HL-60 (cell line): ENCODE results near the gene MYLK4.

ENCODE experiments used
- DNase-seq, 2 experiments: peaks; one replicate each; pipeline ENCODE4 v3.0.0-alpha.2; 2010 to 2020; ENCODE audit warnings: low read depth in 1 of 2, low spot score in 1 of 2
- H3K27ac ChIP-seq: fragments of 250-450 bp; sonication (Bioruptor Pico); replicated peaks from 2 replicates; pipeline ENCODE4 v1.5.1; 2020; ENCODE audit warnings: mild to moderate bottlenecking, moderate library complexity
- H3K27me3 ChIP-seq: fragments of 250-450 bp; sonication (Bioruptor Pico); 2 replicates; pipeline ENCODE4 v1.5.1; 2021; ENCODE audit warnings: mild to moderate bottlenecking, moderate library complexity; ENCODE audit not compliant: insufficient read depth, poor library complexity, severe bottlenecking
- H3K4me3 ChIP-seq: replicated peaks from 2 replicates; pipeline ENCODE4 v1.5.1; 2011; ENCODE audit warnings: mild to moderate bottlenecking, control low read depth, low read length; ENCODE audit not compliant: insufficient read depth
- CTCF ChIP-seq: IDR thresholded peaks from one replicate; pipeline ENCODE4 v1.5.1; 2011; ENCODE audit warnings: low read length, control low read depth, inconsistent platforms; ENCODE audit not compliant: insufficient read depth
- GABPA ChIP-seq: IDR thresholded peaks from 2 replicates; pipeline ENCODE4 v1.6.1; 2012; ENCODE audit warnings: low read depth
- POLR2AphosphoS5 ChIP-seq: IDR thresholded peaks from 2 replicates; pipeline ENCODE4 v1.6.1; 2012; ENCODE audit warnings: low read depth
- REST ChIP-seq: IDR thresholded peaks from 2 replicates; pipeline ENCODE4 v1.6.1; 2012; ENCODE audit warnings: low read depth; ENCODE audit not compliant: insufficient replicate concordance
- SPI1 ChIP-seq: IDR thresholded peaks from 2 replicates; pipeline ENCODE4 v1.6.1; 2012; ENCODE audit warnings: low read depth, mild to moderate bottlenecking, borderline replicate concordance

The MYLK4 gene

GRCh38 chr6:2716936-2717700 lies 33.6 kb downstream of the MYLK4 start:
- TF ChIP-seq REST, result no peak
- no peak for TF ChIP-seq POLR2AphosphoS5
- TF ChIP-seq CTCF, result no peak
- TF ChIP-seq GABPA, result no peak
- TF ChIP-seq SPI1, result no peak
- H3K27ac ChIP-seq, result no peak overlapping the region

GRCh38 chr6:2715737-2716136 lies 35.0 kb downstream of the MYLK4 start:
- TF ChIP-seq POLR2AphosphoS5 (no peak), GABPA (no peak), CTCF (no peak), REST (no peak), SPI1 (no peak)
- DNase-seq, result no peak
- Histone ChIP-seq H3K4me3 (no peak overlapping the region), H3K27ac (no peak overlapping the region), H3K27me3 (no peaks in the 10 kb centered on the region)

More at GRCh38 chr6:2716936-2717700, 33.6 kb downstream of the MYLK4 start:
- Histone ChIP-seq H3K4me3 (no peak overlapping the region), H3K27me3 (no peaks in the 10 kb centered on the region)
- DNase-seq, result no peak

GRCh38 chr6:2714111-2714895 lies 36.4 kb downstream of the MYLK4 start:
- peak in 1 of 2 experiments; percentile 49 for DNase-seq
- H3K27ac ChIP-seq, result no peak overlapping the region
- TF ChIP-seq SPI1, result peak; percentile 28; the same call in 1 of the 2 replicates
- TF ChIP-seq POLR2AphosphoS5, result no peak
- H3K4me3 ChIP-seq, result no peak overlapping the region
- no peaks in the 10 kb centered on the region for H3K27me3 ChIP-seq

- Histone ChIP-seq H3K27me3 (no peaks in the 10 kb centered on the region), H3K27ac (no peak overlapping the region), H3K4me3 (no peak overlapping the region)
- TF ChIP-seq SPI1 (no peak), GABPA (no peak), CTCF (no peak), POLR2AphosphoS5 (no peak), REST (no peak)
- no peak for DNase-seq
Measured at GRCh38 chr6:2713473-2714110, 37.1 kb downstream of the MYLK4 start.
